Stimulated activated CD4-positive, alpha-beta T cell treated with anti-CD3 and anti-CD28 coated beads, Interleukin-2, amount 100 ng/mL, for 4 hours (primary cell): Measurements from ENCODE around the gene SDHAF1.
"Not testable (repeated sequence)": the region's sequence is repeated elsewhere in the genome, so short reads cannot be mapped to it uniquely, and the experiment has no call there.

Experiments
- DNase-seq: peaks from one replicate; pipeline ENCODE4 v3.0.0-alpha.2; 2020; ENCODE audit warnings: low read depth

The SDHAF1 gene

DNA sequence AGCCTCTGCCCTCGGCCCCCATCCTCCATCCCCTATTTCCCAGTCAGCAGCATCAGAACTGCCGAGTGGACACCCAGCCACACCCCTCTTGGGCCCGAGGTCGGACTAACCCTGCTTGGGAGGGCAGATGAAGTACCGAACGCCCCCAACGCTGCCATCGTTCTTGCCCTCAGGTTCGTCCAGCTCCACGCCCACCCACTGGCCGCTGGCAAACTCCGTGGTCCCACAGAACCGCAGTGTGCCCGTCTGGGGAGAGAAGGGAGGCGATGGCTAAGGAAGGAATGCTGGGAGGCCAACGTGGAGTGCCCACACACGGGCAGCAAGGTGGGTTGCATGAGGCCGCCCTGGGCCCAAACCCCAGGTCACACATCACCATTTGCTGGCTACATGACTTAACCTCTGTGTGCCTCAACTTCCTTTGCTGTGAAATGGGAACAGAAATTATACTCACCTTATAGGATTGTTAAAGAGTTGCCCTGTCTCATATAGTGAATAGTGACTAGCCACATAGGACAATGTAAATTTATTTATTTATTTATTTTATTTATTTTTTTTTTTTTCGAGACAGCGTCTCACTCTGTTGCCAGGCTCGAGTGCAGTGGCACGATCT is 24.2 kb downstream of the SDHAF1 start:
- no peak for DNase-seq

DNA sequence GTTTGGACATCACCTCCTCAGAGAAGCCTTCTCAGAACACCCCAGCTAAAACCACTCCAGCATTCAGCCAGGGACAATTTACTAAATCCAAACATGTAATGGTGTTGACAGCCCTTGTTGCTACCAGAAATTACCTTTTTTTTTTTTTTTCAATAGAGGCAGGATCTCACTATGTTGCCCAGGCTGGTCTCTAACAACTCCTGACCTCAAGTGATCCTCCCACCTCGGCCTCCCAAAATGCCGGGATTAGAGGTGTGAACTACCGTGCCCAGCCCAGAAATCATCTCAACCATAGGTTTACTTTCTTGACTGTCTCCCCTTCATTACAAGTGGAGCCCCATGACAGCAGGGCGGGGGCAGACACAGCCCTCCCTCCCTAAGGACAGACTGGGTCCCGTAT is 28.4 kb downstream of the SDHAF1 start:
- no peak for DNase-seq

DNA sequence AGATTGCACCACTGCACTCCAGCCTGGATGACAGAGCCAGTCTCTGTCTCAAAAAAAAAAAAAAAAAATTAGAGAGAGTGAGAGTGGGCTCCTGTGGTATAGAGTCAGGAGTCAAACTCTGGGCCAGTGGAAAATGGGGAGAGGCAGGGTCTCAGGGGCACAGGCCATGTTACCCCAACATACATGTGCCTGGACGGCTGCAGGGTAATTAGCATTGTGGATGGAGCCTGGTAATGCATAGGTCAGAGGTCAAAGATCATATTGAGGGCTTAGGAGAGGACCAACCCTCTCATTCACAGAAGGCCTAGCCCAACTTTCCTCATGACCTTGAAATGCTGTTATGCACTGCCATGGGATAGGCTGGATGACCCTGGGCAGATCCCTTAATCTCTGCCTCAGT is 30.6 kb downstream of the SDHAF1 start:
- DNase-seq = no peak

DNA sequence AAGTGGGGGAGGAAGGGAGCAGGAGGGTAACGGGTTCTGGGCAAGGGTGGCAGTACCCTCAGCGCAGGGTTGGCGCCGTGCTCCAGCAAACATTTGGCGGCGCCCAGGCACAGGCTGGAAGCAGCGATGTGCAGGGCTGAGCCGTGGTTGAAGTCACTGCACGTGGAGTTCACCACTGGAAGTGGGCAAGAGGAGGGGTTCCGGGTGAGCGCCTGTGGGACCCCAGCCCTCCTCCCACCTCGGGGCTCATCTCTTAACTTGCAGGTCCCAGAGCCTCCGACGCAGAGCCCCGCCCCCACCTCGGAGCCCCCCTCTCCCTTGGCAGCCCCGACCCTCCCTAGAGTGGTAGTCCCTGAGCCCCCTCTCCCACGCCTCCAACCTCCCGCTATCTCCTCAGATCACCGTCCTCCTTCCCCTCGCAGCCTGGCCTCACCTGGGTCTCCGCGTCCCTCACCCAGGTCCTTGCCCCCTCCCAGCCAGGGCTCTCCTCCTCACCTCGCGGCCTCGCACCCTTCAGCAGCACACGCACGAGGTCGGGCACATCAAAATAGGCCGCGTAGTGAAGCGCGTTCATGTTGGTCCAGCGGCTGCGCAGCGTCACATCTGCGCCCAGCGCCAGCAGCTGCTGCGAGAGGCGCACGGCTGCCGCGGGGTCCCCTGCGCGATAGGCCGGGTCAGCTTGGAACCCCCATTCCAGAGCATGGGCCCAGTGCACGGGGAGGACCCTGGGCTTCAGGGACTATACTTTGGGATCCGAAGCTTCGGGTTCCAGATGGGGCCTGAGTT is 31.3 kb downstream of the SDHAF1 start:
- DNase-seq = no peak

DNA sequence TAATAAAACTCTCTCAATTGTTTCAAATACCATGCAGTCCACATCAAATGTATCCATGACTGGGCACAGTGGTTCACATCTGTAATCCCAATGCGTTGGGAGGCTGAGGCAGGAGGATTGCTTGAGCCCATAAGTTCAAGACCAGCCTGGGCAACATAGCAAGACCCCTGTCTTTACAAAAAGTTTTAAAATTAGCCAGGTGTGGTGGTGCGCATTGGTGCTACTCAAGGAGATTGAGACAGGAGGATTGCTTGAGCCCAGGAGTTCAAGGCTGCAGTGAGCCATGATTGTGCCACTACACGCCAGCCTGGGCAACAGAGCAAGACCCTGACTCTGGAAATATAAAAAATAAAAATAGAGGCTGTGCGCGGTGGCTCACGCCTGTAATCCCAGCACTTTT is 32.7 kb downstream of the SDHAF1 start:
- no peak for DNase-seq

DNA sequence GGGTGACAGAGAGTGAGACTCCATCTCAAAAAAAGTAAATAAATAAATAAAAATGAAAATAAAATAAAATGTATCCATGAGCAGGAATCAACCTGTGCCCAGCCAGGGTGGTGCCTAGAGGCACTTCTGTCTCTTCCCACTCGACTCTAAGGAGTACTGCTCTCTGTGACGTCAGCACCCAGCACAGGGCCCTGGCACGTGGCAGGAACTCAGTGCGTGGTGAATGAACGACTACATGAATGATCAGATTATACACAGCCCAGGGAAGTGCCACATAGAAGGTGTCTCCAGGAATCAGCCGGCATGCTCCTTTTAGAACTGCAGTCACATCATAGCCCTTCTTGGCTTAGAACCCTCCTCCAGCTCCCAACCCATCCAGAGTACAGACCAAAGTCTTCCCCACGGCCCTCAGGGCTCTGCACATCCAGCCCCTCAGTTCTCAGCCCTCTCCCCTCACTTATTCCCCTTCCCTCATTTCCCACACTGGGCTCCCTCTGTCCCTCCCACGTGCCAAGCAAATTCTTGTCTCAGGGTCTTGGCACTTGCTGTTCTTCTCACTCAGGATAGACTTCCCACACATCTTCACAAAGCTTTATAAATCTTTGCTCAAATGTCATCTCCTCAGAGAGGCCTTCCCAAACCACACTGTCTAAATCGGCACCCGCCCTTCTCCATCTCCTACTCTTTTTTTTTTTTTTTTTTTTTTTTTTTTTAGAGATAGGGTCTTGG is 33.5 kb downstream of the SDHAF1 start:
- no peak for DNase-seq

DNA sequence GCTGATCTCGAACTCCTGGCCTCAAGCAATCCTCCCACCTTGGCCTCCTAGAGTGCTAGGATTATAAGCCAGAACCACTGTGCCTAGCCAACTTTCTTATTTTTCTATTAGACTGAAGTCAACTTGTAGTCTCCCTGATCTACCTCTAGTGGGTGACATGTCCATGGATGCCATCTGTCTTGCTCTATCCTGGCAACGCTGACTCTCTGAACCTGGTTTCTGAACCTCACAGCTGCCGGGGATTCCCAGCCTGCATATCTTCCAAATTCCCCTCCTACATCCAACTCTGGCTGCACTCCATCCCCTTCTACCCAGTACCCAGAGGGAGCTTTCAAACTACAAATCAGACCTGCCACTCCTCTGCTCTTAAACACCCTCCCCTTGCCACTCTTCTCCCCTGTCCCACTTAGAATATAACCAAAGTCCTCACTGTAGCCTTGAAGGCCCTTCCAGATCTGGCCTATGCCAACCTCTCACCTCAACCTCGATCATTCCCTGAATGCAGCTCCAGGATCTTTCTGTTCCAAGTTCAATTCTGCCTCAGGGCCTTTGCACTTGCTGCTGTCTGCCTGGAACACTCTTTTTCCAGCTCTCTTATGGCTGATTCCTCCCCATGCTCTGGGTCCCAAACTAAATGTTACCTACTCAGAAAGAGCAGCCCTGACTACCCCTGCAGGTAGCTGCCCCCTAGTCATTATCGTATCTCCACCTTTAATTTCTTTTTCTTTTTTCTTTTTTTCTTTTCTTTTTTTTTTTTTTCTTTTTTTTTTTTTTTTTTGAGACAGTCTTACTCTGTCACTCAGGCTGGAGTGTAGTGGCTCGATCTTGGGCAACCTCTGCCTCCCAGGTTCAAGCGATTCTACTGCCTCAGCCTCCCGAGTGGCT is 35.5 kb downstream of the SDHAF1 start:
- DNase-seq = no peak

DNA sequence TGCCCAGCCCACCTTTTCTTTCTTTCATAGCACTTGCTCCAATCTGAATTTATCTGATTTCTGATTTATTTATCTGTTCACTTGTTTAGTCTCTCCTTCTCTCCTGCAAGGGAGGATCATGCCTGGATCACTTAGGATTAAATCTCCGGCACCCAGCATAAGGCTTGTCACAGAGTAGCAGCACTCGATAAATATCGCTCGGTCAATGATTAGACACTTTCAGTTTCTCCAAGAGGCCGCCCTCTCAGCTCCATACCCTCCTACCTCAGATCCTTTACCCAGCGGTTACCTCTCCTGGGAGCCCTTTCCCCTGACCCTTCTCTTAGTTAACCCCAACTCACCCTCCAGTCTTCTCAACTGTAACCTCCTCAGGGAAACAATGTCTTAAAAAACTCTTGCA is 36.3 kb downstream of the SDHAF1 start:
- DNase-seq = no peak

DNA sequence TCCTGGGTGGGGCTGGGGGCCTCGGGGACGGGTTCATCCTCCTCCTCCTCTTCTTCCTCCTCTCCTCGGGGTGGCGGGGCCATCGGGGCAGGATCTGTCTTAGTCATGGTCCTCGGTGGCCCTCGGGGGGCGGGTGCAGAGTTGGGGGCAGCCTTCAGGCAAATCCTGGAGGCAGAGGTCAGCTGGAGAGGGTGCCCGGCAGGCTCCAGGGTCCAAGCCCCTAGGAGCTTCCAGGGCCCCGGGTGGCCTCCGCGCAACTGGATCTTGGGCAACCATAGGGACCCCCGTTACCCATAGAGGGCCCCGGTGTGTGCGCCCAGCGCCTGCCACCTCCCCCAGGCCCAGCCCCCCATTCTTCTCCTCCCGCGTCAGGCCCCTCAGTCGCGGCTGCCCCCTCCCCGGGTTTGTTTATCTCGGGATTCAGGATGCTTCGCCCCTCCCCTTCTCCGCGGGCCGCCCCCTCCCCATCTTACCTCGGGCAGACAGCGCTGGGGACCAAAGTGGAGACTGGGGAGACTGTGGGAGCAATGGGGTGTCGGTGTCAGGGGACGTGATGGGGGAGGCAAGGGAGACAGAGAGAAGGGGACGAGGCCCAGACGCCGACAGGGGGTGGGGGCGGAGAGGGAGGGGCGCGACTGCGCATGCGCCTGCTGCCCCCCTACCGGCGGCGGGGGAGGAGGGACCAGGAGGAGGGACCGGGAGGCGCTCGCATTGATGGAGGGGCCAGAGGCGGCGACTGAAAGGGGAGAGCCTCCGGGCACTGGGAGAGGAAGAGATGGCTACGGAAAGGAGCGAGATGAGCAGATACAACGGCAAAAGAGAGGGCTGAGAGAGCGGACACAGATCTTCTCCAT is 37.5 kb downstream of the SDHAF1 start, which contains the start of gene CLIP3:
Gene CLIP3 (minus strand): TSS at position 623 of the 854 bp plus-strand sequence. CDS start 516 bp downstream, at position 107.
- peak; percentile 41 for DNase-seq

DNA sequence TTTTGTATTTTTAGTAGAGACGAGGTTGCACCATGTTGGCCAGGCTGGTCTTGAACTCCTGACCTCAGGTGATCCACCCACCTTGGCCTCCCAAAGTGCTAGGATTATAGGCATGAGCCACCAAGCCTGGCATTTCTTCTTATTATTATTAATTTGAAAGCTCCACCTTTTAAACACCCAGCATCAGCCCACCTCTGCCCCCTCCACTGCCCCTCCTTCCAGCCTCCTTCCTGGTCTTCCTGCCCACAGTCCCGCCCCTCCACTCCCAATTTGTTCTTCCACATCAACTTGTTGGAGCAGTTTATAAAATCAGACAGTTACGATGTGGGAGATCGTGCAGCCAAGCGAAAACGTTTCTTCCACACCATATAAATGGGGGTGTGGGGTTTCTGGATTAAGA is 45.5 kb downstream of the SDHAF1 start:
- no peak for DNase-seq

DNA sequence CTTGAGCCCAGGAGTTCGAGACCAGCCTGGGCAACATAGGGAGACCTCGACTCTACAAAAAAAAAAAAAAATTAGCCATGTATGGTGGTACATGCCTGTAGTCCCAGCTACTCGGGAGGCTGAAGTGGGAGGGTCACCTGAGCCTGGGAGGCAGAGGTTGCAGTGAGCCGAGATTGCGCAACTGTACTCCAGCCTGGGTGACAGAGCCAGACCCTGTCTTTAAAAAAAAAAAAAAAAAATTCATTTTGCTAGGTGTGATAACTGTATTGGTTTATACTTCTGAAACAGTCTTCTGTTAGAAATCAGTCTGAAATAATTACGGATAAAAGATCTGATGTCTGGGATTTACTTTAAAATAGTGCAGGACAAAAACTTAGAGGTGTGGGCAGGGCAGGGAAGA is 46.1 kb downstream of the SDHAF1 start:
- not testable (repeated sequence) for DNase-seq

DNA sequence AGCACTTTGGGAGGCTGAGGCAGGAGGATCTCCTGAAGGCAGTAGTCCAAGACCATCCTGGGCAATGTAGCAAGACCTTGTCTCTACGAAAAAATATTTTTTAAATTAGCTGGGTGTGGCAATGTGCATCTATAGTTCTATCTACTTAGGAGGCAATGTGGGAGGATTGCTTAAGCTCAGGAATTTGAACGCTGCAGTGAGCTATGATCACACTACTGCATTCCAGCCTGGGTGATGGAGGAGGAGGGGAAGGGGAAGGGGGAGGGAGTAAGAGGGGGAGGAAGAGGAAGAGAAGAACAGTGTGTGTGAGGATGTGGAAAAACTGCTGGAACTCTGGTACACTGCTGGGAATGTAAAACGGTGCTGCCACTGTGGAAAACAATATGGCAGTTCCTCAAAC is 46.8 kb downstream of the SDHAF1 start:
- no peak for DNase-seq

DNA sequence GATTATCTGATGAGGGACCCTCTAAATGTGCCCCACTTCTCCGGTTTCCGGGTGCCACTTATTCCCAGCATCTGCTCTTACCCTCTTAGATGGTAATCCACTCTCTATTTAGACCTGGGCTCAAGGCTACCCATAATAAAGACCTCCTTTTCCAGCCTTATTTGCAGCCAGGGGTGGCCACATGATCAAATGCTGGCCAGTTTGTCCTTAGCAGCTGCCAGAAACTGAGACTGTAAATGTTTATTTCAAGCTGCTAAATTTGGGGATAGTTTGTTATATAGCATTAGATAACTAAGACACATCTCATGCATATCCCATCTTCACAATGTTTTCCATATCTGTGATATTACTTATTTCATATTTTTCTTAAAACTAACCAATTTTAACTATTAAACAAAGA is 49.0 kb downstream of the SDHAF1 start:
- DNase-seq = no peak
